Epidermal melanocyte (primary cell): ENCODE data around the gene SIL1.

Experiments used
- DNase-seq: peaks from one replicate; pipeline ENCODE4 v3.0.0; 2011; ENCODE audit warnings: low spot score; ENCODE audit not compliant: insufficient read length

SIL1 gene

DNA sequence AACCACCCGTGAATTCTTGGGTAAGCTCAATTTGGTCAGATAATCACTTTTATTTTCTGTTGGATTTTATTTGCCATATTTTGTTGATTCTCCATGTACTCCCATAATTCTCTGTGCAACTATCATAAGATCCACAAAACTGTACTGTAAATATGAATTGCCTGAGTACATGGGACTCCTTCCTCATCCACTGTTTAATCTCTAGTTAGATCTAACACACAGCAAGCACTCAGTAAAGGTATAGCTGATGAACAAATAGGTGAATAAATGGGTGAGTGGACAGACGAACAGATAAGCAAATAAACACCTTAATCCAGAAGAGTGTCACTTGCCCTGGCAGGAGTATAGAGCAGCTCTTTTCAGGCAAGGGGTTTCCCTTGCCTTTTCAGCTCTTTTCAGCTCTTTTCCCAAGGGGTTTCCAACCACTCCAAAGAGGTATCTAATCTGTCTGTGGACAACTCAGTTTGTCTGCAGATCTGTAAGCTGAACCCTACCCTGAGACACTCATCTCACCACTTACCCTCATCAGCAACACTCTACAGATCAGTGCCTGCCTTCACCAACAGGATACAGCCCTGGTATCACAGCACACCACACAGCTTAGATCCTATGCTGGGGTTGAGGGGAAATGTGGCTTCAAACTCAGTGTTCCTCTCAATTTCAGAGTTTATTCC, 51.2 kb downstream of the SIL1 start:
- DNase-seq, result no peak

DNA sequence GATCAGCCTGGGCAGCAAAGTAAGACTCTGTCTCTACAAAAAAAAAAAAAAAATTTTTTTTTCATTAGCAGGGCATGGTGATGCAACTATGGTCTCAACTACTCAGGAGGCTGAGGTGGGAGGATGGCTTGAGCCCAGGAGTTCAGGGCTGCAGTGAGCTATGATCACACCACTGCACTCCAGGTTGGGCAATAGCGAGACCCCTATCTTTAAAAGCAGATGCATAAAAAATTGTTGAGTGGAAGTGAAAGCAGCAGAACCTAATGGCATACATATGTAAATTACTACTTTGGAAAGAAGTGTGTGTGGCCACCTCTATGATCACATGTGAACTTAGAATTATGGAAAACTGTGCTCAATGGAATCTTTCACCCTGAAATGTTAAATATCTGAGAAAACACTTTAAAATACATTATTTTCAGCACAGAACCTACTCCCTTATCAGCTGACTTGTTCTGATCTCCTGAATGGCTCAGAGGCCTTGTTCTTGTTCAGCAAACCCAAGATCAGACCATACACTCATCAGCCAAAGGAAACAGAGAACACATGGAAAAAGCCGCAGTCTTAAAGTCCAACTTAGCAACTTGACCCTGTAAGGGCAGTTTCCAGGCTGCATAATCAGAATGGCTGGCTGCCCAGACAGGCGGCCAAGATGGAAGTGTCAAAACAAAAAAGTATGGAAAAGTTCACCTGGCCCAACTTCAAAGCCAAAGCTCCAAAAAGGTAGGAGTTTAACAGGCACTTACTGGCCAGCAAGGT, 56.5 kb downstream of the SIL1 start:
- DNase-seq, result no peak

DNA sequence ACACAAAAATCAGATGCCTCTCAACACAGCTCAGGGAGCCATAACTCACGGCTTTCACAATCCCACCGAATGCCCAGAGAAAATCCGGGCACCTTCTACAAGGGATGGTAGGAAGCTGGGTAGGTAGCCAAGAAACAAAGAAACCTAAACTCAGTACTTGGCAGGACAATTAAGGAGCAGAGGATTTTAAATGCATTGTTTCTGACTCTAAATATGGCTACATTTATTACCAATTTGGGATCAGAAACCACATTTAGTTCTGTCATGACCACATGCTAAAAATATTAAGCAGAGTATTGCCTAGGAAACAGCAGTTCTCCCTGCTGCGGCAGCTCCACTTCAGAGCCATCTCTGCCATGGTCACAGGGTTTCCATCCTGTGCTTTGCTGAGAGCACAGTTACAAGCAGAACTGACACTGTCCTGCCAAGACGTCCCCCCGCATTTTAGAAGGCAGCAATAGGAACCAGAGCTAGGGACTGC, 57.5 kb downstream of the SIL1 start:
- DNase-seq, result no peak

DNA sequence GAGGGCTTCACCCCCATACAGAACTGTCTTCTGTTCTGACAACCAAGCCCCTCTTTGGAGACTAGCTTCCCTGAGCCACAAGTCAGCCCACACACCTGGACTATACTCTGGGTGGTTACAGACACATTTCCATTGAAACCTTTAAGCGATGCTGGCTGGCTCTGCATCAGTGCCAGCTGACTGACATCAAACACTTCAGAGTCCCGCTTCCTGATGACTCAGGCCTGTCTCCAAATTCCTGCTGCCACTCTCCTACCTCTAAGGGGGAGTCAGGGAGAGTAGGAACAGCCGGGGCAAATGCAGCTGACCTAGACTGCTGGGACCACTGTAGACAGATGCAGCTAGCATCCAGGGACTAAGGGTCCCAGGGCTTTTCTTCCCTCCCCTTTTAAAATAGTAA, 59.4 kb downstream of the SIL1 start:
- no peak for DNase-seq

DNA sequence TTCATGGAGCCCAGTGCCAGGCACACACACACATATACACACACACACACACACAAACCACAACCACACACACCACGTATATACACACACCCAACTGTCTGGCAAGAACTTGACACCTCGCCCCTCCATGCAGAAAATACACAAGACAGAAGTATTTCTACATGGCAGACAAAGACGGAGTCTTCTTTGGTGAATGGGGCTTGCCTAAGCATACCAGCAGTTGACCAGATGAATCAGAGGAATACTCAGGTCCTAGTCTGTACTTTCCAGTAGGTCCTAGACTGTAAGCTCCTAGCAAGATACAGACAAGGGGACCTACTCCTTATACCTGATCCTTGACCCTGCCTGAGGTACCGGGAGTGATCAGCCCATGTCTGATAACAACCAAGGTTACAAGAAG, 60.1 kb downstream of the SIL1 start:
- DNase-seq, result no peak

DNA sequence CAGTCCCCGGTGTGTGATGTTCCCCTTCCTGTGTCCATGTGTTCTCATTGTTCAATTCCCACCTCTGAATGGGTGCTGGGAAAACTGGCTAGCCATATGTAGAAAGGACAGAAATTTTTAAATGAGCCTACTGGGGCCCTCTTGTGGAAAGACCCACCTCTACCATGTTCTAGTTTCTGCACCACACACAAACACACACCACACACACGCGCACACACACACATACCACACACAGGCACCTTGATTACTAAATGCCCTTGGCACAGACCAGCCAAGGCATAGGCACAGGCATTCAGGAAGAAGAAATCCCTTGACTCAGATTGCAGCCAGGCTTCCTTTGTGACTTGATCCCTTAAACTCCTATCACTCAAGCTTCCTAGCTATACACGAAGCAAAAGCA, 60.5 kb downstream of the SIL1 start:
- DNase-seq, result no peak

DNA sequence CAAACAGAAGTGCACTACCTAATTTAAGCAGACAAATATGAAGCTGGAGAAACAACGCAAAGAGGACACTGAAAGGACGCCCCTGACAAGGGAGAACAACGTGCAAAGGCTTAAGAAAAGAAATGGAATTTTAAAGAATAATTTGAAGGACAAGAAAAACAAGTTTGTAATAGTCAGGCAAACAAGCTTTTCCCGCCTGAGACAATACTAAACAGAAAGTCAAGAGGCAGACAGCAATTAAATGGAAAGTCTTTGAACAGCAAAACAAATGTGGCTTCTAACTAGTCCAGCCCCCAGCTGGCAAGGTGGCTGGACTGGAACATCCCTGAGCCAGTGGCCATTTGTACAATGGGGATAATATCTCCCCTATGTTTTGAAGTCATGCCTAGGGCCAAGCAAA, 63.3 kb downstream of the SIL1 start:
- DNase-seq, result no peak

DNA sequence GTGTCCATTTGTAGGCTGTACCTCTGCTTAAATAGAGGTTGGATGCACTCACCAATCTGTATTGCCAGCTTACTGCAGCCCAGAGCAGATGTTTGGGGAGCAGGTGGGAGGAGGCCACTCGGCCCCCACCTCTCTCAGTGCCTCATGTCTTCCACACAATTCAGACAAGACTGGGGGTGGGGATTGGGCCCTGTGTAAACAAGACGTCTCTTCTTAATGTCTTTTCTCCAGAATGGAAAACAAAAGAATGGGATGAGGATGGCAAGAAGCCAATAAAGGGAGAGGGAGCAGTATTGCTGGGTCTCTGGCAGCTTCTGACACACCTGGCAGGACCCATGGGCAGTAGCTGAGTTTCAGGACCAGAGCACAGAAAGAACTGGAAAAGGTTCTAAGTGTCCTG, 64.9 kb downstream of the SIL1 start:
- no peak for DNase-seq

DNA sequence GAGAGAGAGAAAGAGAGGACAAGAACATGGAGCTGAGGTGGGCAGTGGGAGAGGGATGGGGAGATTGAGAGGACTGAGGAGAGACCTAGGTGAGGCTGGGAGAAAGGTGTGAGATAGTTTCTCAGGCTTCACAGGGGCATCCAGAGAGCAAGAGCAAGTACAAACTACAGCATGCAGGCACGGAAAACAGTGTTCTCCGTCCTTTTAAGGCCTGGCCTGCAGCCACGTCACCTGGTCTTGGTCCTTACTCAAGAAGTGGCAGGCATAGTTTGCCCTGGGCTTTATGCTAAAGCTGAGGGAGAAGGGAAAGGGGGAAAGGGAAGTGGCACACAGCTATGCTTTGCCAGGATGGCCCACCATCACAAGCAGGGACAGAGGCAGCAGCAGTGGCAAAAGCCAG, 65.7 kb downstream of the SIL1 start:
- no peak for DNase-seq

DNA sequence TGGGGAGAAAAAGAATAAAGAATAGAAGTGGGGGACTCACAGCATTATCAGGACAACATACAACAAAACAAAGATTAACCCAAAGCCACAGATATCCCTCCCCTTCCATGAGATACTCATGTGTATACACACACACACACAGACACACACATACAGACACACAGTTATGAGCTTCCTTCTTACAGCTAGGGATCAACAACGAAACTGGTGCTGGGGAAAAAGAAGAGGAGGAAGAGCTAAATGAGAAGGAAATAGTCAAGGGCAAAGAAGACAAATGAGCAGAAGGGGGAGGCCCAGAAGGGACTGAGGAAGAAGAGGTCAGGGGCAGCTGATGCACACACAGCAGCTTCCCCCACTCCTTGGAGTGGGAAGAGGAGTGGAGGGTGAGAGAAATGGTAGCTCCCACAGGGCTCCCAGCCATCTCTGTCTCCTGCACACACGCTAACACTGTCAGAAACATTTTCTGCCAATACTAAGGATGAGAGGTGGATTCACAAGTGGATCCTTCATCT, 66.2 kb downstream of the SIL1 start:
- no peak for DNase-seq

DNA sequence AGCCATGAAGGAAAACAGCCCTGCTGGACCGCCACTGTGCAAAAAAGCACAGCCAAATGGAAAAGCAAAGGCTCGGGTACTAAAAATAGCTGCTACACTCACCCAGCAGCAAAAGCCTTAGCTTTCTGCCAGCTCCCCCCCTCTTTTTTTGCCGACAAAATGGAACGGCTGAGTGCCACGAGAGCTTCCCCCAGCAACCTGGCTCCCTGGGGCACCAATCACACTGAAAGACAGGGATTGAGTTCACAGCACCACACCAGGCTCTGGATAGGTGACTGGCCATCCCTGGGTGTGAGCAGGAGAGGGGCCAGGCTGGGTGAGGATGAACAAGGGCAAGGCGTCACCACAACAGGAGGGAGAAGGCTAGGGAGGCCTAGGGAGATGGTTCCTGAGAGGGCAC, 66.7 kb downstream of the SIL1 start:
- no peak for DNase-seq

DNA sequence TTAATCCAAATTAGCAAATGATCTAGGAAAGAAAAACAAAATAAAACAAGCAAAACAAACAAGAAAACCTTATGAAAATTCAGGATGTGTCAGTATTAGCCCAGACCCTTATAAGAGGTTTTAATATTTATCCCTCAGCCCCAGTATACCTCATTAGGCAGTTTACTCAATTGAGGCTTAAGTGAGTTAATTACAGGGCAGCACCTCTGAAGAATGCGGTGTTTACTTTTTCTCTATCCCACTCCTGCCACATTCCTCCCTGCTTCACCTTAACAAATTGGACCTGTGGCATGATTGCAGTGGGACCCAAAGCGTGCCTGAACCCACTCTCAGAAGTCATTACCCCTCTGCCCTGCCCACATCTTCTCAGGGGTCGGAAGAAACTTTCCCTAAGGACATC, 67.1 kb downstream of the SIL1 start:
- no peak for DNase-seq

DNA sequence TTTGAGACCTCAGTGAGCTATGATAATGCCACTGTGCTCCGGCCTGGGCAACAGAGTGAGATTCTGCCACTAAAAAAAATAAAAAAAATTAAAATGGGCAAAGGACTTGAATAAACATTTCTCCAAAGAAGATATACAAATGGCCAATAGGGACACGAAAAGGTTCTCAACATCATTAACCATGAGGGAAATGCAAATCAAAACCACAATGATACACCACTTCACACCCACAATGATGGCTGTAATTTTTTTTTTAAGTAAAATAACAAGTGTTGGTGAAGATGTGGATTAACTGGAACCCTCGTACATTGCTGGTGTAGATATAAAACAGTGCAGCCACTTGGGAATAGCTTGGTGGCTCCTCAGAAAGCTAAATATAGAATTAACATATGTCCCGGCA, 68.0 kb downstream of the SIL1 start:
- no peak for DNase-seq

DNA sequence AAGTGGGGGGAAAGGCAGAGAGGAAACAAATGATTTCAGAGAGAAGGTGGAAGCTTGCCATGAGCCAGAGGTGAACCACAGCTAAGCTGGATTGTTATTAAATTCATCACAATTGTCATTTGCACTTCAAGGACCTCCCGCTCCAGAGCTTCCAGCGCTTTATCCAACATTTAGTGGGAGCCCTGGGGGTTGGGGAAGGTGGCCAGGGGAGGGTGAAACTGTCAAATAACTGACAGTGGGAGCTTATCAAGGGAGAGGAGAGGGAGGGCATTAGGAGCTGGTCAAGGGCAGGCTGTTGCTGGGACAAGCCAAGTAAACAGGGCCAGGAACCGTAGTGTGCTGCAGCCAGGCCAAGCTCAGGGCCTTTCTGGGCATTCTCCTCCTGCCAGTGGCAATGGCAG, 71.5 kb downstream of the SIL1 start:
- DNase-seq, result no peak

DNA sequence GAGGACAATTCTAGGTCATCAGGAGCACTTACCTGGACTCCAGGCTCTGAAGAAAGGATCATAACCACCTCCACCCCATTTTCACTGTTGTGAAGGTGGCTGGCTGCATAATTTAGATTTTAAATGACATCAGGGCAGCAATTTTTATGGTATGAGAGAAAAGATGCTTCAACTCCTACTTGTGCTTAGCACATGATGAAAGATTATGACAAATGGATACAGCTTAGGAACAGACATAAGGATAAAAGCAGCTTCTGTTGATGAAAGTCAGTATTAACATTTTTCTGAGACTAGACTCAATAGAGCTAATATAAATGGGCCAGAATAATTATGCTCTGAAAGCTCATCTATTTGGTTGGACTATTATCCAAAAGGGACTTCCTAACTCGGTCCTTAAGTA, 72.2 kb downstream of the SIL1 start:
- DNase-seq, result no peak

DNA sequence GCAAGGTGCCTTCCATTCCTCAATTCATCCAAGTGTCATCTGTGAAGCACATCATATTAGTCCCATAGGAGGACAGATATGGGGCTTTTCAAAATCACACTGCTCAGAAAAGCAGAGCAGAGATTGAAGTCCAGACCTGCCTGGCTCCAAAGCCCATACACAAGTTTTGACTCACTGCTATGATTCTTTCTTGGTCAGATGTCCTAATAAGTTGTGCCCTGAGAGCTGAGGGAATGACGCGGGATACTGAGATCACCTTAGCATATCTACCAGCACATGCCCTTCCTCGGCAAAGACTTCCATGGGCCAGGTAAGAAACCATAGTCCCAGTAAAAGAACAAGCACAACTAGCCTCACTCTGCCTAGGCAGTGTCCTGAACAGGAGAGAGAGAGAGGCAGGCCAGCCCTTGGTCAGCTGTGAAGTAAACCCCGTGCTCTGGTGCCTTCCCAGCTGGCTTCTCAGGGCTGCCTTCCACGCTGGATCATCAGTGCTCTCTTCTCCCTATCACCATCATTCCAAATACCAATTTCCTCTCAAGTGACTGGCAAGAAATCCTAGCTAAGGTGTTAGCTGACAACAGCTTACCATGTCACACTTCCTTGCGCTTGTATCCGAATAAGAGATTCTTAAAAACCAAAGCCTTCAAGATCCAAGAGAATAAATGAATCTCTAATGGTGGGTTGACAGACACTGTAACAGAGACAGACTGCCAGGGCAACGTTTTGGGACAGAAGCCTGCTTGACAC, 73.2 kb downstream of the SIL1 start:
- peak; percentile 10 for DNase-seq

DNA sequence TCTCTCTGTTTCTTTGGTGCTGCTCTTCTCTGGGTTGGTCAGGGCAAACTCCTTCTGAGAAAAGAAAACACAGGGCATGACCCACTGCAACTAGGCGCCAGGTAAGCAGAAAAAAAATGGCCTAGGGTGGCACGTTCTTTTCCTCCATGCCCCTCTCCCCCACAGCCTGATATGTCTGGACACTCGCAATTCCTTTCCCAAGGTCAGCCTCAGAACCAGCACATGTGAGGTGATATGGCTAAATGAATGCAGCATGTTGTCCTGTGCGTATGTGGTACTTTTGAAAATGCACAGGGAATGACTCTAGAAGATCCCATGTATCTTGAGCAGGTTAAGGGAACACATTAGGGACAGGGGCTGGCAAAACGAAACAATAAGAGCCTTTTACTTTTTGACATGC, 77.0 kb downstream of the SIL1 start:
- DNase-seq, result peak; percentile 10

DNA sequence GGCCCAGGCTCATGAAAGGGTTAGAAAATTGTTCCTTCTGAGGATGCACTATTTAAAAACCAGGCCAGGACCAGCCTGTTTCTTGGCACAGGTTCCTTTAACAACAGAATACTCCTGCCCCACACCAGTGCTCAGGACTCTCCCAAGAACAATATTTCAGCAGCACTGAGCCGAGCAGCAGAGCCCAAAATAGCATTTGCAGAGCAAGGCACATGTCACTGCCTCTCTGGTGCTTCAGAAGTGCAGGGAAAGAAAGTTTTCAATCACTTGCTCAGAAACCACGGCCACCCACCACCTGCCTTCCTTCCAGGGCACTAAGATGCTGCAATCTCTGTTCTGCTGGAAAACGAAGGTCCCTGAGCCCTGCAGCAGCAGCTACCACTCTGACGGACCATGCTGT, 77.6 kb downstream of the SIL1 start:
- DNase-seq, result no peak

DNA sequence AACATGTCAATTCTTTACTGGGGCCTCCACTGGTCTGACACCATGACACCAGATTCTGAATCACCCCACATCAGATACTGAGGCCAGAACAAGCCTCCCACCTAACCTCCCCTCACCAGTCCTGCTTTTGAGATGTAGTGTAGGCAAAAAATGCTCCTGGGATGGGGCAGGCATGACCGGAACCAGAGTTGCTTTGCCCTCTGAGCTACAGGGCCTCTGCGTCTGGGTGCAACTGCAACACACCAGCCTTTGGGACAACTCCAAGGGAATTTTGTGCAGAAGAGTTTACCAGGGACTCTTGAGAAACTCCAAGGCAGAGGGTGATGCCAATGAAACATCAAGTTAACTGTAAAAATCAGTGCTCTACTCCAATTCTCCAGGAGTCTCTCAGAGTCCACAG, 79.4 kb downstream of the SIL1 start:
- peak; percentile 5 for DNase-seq

DNA sequence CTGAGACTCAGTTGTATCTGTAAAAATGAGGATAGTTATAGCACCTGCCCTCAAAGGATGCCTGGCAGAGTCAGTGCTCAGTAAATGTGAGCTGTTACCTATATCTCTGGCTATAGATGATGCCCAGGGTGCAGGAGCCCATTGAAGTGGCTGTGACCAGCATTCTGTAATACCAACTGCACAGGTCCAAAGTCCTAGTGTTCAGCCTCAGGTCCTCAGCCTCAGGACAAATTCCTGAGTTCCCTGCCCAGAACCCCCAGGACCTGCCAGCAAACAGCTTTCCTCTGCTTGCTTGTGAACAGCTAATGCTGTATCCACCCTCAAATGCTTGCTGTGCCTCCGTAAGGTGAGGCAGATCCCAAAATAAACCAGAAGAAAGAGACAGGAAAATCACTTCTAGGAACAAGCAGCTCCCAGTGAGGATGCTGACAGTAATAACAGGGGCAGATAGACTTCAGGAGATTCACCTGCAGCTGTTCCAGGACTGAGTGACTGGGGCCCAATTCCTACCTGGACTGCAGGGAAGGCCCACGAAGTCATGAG, 80.8 kb downstream of the SIL1 start:
- DNase-seq, result no peak

DNA sequence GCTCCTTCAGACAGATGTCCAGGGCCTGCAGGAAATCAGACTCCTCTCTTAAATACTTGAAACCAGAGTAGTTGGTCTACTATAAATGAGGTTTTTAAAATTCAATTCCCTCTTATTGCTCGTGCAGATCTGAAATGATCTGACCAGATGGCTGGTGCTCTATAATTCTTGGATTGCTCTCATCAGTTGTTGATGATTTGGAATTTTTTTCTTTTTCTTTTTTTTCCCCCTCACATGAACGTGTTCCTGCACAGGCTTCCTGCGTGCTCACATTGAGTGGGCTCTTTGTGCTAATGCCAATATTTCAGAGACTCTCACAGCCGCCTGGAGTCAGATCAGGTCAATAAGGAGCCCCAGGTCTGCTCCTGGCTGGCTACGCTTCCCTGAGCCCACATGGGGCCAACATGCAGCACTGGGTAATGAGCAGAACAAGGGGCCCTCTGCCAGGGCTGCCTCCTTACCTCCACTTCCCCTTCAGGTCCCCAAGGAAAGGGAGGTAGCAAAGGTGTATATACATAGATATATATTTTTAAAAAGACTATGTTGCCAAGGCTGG, 82.0 kb downstream of the SIL1 start:
- DNase-seq, result no peak

DNA sequence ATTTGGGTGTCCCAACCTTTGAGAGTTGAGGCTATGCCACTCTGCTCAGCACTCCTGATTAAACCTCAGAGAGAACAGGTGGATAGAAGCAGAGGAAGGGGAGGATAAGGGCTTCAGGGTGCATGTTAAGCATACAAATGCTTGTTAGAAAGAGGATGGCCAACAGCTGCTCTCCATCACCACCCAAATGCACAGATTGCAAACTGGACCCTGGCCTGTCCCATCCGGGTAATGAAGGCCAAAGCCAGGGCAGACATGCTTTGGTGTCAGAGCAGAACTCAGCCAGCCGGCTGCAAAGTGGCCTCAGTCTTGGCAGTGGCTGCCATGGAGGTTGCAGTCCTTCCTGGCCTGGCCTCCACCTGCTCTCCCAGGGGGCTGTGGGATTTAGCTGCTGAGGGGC, 84.3 kb downstream of the SIL1 start:
- no peak for DNase-seq
